Measurements from ENCODE around the gene STEAP3. TPM values are rescaled to one million over a fixed set of nuclear protein-coding genes. Genes with fewer than 3 reads are reported as not detected.

STEAP3 gene
- polyA plus RNA-seq, 4 donors = 1.6 to 2.0 (median 1.7) TPM

Other genes with a start within 250 kb of the STEAP3 start
- not detected for gene C1QL2, start 65.1 kb upstream of the STEAP3 start, polyA plus RNA-seq (ENCODE audit: insufficient read length in 4 of 4)
- 10 to 100 TPM; 18.3 to 26.5 (median 20.6) TPM for gene C2orf76, start 143.0 kb downstream of the STEAP3 start, polyA plus RNA-seq (ENCODE audit: insufficient read length in 4 of 4)
- 100 to 1,000 TPM; 234 to 281 (median 238) TPM for gene DBI, start 143.1 kb downstream of the STEAP3 start, polyA plus RNA-seq (ENCODE audit: insufficient read length in 4 of 4)
- gene TMEM37, start 208.0 kb downstream of the STEAP3 start, polyA plus RNA-seq (ENCODE audit: insufficient read length in 4 of 4) = 10 to 100 TPM; 45.1 to 63.1 (median 59.9) TPM